NCI-H1694 treated with DMSO at 0.1 percent for 48 hours (cell line): Measurements from ENCODE around the gene HDAC3.

ENCODE experiments used
- DNase-seq: peaks from one replicate; lab custom pipeline; 2025; lab: John Stamatoyannopoulos, UW

HDAC3 gene

DNA sequence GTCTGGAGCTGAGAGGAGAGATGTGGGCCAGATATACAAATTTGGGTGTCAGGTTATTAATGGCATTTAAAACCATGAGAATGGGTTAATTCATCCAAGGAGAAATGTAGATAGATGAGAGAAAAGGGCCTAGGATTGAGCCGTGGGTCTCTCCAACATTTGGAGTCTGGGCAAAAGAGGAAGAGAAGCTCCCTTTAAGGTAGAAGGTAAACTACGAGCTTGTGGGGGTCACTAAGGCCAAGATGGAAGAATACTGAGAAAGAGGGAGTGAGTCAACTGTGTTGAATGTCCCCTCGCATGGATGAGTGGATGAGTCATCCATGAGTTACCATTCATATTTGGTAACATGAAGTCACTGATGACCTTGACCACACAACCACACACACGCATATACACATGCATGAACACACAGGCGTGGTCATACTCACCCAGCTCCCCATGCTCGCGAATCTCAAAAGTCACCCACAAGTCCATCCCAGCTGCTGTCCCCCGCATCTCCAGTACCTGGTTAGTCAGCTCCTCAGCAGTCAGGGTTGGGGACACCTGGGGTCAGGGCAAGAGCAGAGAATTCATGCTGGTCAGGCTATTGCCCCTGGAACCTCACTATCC lies 21.4 kb upstream of the HDAC3 start:
- no peak for DNase-seq

DNA sequence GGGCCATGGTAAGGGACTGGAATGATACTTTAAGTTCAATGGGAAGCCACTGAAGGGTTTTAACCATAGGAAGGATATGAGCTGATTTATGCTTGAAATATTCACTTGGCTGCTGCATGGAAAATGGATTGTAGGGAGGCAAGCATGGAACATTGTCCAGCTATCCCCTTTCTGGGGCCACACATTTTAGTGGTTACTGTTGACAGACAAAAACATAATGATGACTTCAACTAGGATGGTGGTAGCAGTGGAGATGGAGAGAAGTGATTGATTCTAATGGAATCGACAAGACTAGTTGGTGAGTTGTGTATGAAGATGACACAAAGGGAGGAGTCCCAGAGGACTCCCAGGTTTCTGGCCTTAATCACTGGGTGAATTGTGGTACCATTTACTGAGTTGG lies 20.8 kb upstream of the HDAC3 start:
- DNase-seq = no peak

DNA sequence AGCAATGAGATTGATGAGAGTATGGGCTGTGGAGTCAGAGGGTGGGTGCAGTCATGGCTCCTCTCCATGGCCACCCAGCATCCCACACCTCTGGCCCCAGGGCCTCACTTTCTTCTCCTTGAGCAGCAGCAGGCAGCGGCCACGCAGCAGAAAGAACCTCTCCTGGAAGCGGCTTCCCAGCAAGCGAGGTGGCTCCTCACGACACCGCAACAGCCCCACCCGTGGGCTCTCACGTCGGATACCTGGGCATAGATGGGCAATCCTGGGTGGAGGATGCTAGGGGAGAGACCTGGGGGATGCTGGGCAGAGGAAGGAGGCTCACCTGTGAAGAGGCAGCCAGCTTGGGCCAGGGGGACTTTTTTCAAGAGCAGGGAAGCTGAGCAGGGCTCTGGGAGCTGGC lies 19.7 kb upstream of the HDAC3 start:
- DNase-seq = no peak

DNA sequence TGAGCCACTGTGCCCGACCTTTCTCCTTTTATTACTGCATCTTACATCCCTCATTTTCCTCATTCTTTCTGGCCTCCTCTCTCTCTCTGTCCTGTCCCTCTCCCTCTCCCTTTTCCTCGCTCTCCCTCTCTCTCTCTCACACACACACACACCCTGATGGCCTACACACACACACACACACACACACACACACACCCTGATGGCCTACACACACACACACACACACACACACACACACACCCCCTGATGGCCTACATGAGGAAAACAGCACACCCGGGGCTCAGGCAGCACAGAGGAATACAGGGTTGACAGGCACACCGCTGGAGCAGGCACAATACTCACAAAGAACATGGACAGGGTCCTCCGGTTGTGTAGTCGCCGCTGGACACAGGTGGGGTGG lies 18.4 kb upstream of the HDAC3 start:
- DNase-seq = no peak

DNA sequence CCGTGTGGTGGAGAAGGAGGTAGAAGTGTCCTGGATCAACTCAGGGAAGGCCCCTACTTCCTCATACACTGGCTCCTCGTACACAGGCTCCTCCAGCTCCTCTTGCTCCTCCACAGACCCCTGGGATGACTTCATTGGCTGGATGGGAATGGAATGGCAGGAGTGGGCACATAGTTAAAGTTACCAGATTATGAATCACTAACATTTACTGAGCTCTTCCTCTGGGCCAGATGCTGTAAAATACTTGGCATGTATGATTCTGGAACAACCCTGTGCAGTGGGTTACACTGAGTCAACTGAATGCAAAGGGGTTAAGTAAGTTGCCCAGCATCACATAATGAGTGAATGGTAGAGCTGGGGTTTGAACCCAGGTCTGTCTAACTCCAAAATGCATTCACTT lies 17.6 kb upstream of the HDAC3 start:
- DNase-seq = no peak

DNA sequence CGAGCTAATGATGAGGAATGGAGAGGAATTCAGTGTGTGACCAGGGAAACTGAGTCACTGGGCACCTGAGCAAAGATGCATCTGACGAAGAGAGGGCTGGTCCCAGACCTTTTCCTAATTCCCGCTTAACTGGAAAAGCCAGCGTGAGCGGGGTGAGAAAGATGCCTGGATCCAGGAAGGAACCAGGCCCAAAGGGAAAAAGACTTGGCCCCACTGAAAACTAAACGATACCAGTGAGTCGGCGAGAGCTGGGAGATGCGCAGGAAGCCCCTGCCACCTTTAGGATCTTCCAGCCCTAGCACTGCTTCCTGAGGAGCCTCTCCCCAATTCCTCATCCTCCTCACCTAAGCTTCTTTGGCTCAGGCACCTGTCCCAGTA lies 15.1 kb upstream of the HDAC3 start:
- DNase-seq = no peak

DNA sequence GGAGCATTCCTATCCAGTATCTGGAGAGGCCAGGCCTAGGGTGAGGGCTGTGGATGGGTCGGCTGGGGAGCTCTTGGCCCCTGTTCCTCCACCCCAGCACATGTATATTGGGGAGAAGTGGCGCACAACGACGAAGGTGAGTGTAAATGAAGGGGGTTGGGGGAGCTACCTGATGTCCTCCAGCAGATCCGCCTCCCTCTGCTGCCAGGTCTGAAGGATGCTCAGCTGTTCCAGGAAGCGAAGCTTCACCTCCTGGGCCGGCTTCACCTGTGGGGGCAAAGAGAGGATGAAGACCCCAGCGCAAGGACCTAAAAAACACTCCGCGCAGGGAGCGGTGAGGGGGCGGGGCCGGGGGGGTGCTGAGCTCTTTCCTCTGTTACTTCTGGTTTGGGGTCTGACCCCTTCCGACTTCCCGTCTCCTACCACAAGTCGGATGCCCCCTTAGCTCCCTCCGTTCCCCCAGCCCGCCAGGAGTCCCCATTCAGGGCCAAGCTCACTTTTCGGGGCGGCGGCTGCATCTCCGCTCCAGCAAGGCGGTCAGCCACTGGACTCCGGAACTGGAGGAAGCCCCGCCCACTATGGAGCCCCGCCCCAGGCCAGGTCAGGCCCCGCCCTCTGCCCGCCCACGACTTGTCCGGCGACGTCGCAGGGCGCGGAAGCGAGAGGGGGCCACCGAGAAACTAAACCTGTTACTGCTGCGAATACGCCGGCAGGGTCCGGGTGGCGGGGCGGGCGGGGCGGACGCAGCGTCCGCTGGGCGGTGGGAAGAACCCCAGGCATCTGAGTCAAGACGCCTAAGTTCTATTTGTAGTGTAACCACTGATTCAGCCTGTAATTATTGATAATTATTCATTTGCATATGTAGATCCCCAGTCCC lies 14.4 kb upstream of the HDAC3 start, which contains the start of gene FCHSD1:
TSS of gene FCHSD1 (minus strand) at position 568 of the 877 bp plus-strand sequence. CDS start at position 518, 50 bp downstream.
- DNase-seq = no peak

DNA sequence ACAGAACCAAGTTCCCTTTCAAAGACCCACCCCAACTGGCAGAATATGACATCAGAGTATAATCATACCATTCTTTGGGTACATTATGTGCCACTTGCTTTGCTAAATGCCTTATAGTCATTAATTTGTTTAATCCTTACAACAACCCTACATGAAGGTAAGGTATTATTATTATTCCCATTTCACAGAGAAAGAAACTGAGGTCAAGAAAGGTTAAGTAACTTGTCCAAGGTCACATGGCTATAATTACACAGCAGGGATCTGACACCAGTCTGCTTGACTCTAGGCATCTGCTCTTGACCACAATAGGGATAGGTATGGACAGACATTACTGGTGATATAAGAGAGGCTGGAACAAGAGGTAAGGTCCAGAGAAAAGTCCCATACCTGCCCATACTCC lies 13.3 kb upstream of the HDAC3 start:
- no peak for DNase-seq

DNA sequence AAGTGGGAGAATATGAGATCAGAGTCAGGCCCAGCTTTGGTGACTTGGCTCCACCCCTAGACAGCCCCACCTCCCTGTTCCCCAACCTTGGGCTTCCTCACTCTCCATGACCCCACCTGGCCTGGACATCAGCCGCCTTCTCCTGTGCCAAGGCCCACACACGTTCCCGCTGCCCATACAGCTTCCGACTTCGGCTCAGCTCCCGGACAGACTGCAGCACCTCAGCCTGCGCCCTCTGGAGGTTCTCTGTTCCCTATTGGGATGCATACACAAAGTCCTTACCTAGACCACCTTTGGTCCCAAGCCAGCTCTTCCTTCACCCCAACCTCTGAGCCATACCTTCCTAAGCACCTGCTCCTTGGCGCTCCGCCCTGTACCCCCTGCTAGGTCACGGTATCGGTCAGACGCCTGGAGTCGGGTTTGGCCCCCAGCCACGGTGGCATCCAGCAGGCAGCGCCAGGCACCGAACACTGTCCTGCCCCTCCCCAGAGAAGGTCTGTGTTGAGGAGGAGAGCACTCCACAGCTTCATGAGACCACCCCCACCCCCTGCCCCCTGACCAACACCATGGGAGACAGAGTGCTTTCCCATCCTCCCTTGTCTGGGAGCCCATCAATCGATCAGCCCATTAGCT lies 12.5 kb upstream of the HDAC3 start:
- no peak for DNase-seq

DNA sequence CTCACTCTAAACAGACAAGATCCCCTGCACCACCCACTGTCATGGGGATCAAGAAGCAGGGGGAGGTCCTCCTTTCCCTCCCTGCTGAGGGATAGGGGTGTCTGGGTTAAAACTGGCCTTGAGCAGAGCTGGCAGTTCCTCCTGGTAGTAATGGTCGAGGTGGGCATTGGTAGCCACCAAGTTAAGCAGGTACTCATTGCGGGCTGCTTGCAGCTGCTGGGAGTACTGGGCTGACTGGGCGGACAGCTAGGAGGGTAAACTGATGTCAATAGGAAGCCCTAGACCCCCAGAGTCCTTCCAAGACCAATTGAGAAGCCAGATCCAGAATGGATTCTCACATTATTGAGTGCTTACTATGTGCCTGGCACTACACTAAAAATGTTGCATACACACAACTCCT lies 11.2 kb upstream of the HDAC3 start:
- no peak for DNase-seq

DNA sequence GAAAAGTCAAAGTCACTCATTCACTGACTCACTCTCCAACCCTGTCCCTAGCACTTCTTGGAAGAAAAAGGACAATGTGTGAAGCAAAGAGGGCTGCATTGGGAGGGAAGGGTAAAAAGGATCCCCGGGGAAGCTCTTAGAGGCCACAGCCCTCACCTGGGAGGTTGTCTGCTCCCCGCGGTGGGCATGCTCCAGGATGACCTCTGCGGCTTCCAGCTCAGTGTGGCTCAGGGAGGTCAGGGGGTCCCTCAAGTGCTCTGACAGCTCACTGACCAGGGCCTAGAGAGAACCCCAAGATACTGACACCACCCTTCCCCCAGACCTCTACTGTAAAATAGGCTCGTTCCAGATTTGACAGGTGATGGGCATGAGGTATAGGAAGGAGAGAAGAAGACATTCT lies 10.6 kb upstream of the HDAC3 start:
- DNase-seq = no peak

DNA sequence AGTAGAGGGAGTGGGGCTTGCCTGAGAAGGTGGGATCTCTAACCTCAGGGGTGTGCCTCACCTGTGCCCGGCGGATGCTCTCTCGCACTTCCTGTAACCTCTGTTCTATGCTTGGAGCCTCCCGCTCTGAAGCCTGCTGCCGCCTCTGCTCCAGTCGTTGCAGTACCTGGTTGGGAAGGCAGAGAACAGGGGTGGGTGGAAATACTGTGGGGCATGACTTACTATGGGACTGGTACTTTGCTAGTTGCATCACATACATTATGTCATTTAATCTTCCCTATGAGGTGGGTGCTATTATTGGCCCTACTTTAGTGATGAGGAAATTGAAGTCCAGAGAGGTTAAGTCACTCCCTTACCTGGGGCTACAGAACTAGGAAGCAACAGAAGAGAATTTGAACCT lies 9.4 kb upstream of the HDAC3 start:
- no peak for DNase-seq

DNA sequence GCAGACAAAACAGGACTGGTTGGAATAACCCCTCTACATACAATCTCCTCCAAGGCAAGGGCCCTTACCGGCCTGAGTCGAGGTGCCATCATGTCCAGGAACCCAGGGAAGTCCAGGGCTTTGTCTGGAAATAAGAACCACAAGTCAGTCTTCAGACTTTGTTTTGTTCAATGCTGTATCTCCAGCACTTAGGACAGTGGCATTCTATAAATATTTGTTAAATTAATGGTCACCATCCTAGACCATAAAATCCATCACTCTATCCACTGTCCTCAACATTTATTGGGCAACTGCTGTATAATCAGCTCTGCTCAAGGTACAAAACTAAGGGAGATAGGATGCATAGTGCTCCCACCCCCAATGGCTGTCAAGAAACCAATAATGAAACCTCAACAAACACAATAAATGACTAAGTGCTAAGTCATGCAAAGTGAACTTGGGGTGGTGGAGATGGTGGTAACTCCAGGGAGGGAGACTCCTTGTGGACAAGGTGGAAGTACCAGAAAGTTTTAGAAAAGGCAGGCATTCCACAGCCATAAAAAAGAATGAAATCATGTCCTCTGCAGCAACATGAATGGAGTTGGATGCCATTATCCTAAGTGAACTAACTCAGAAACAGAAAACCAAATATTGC lies 5.1 kb upstream of the HDAC3 start:
- no peak for DNase-seq

DNA sequence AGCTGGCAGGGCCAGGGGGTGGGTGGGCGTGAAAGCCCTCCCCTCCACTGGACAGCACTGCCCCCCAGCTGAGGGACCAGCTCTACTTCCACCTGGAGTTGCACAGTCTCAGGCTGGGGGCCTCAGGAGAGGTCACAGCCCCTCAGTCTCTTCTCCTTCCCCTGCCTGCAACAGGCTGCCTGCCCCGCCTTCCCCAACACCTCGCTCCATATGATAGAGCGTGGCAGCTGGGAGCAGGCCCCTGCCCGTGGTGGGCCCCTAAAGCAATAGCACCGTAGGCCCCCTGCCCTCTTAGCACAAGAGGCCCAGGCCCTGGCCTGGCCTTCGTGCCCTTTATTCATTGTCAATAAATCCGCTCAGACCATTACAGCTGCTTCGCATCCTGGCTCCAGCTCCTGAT lies 4.0 kb upstream of the HDAC3 start:
- DNase-seq = no peak

DNA sequence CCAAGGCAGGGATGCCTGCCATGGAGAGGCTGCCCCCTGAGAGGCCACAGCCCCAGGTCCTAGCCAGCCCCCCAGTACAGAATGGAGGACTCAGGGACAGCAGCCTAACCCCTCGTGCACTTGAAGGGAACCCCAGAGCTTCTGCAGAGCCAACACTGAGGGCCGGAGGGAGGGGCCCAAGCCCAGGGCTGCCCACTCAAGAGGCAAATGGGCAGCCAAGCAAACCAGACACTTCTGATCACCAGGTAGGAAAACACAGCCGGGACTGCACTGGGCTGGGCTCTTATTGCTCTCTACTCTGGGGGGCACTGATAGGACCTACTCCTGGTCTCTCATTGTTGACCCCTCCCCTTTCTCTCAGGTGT lies 3.4 kb upstream of the HDAC3 start:
- no peak for DNase-seq

DNA sequence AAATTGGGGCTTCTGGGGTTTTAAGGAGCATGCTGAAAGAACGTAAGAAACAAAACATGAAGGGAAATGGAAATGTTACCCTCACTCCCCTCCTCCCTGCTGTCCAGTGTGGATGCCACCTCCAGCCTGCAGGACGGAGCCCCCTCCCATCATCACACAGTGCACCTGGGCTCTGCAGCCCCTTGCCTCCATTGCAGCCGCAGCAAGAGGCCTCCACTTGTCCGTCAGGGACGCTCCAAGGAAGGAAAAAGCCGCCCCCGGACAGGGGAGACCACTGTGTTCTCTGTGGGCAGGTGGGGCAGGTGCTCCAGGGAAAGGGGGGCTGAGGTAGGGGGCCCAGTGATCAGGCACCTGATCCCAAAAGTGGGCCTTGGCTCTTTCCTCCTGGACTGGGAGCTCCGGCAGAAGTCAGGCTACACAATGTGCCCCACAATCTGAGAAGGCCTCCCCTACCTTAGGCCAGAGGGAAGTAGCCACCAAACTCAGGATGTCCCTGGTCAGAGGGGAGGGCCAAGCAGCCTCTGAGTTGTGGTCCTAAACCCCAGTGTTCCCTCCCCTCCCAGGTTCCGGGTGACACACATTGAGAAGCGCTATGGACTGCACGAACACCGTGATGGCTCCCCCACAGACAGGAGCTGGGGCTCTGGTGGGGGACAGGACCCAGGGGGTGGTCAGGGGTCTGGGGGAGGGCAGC lies 2.9 kb upstream of the HDAC3 start:
- no peak for DNase-seq

DNA sequence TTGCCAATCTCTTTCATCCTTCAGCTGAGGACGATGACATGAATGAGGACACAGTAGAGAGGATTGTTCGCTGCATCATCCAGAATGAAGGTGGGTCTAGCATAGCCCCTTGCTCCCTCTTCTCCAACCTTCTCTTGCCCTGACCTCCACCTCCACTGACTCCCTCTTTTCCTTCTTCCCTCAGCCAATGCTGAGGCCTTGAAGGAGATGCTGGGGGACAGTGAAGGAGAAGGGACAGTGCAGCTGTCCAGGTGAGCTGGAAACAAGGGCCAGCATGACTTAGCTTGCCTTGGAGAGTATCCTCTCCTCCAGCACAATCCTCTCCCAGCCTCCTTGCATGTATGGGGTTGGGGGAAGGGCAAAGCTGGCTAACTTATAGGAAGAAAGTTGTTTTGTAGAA lies 2.1 kb upstream of the HDAC3 start:
- DNase-seq = no peak

DNA sequence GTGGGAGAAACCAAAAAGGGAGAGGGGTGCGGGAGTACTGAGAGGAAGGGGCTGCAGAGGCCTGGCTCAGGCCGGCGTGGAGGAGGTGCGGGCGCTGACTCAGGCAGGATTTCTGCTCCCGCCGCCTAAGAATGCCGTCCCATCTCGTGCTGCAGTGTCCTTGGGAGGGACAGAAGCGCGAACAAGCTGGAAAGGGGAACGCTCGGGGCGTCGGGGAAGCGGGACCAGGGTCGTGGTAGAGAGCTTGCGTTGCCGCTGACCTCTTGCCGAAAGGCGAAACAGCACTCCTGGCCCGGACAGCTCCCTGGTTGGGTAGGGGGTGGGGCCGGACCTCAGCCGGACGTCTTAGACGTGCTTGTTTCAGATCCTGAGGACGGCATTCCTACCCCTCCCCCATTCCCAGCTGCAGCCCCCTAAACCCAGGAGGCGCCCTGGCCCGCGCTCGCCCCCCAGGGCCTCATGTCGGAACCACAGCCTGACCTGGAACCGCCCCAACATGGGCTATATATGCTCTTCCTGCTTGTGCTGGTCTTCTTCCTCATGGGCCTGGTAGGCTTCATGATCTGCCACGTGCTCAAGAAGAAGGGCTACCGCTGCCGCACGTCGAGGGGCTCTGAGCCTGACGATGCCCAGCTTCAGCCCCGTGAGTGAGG lies 1.2 kb upstream of the HDAC3 start:
- DNase-seq = no peak

DNA sequence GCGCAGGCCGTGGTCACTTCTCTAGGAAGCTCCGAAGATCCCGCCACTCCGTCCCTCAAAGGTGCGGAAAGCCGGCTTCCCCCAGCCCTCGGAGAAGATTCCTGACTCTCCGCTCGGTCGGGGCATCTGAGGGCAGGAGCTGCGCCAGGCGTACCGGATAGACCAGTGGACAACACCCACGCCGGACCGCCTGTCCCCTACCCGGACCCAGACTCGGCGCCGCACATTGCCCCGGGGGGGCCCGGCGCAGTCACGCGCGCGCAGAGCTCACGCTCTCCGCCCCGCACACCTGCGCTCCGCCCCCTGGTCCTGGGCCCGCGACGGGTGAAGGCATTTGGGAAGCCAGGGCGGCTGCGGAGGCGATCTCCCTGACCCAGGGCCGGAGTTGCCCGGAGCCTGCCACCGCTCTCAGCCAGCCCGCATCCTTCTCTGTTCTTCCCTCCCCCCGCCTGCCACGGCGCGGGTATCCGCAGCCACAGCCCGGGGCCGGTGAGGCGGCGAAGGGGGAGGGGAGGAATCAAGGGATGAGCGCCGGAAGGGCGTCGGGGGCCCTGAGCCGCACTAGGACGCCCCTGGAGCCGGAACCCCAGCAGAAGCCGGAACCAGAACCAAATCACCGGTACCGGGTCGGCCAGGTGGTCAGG lies 596 bp upstream of the HDAC3 start:
- DNase-seq = no peak

DNA sequence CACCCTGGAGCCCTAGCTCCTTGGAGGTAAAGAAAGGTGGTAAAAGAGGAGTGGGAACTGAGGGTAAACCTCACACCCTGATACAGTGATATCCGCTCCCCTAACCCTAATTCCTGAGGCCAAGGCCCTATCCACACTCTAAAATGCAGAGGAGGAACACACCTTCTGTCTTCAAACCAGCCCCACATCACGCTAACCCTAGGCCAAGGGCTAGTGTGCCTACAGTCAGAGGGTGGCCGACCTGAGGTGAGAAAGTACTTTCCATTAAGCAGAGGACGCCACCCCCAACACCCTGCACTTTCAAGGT lies 590 bp downstream of the HDAC3 start:
- DNase-seq = no peak

DNA sequence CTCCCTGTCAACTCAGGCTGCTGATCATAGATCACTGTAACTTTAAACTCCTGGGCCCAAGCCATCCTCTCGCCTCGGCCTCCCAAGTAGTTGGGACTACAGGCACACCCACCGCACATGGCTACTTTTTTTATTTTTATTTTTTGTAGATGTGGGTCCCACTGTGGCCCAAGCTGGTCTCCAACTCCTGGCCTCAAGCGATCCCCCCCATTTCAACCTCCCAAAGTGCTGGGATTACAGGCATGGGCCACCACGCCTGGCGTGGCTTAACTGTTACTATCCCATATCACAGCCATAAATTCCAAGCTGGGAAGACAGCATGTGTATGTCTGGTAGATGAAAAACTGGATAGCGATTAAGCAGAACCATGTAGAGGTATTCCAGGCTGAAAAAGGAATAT lies 1.0 kb downstream of the HDAC3 start:
- DNase-seq = no peak
